Neural cell (in vitro differentiated cells): ENCODE results near the gene ZNF668. TPM values are rescaled to one million over a fixed set of nuclear protein-coding genes. Genes with fewer than 3 reads are reported as not detected.

Experiments used
- H2AFZ ChIP-seq: fragments of 200-600, 300-800 bp; sonication (generic), shearing (Covaris generic); 2 replicates; pipeline ENCODE4 v1.6.0; 2014; ENCODE audit warnings: low read depth, mild to moderate bottlenecking, antibody characterized with exemption, low read length, moderate library complexity
- H3F3A ChIP-seq: fragments of 200-600 bp; shearing (Covaris generic); 2 replicates; pipeline ENCODE4 v1.6.1; 2016; ENCODE audit warnings: mild to moderate bottlenecking, moderate library complexity, mixed read lengths, antibody characterized with exemption, low read length; ENCODE audit not compliant: insufficient read depth, poor library complexity, severe bottlenecking
- H3K27ac ChIP-seq: fragments of 200-600, 300-800 bp; sonication (generic), shearing (Covaris generic); 2 replicates; pipeline ENCODE4 v1.5.1; 2014; ENCODE audit warnings: mild to moderate bottlenecking, low read length, moderate library complexity
- H3K27me3 ChIP-seq: fragments of 300-800, 200-600 bp; sonication (generic), shearing (Covaris generic); 2 replicates; pipeline ENCODE4 v1.6.0; 2014; ENCODE audit warnings: mild to moderate bottlenecking, low read depth, low read length, moderate library complexity; ENCODE audit not compliant: insufficient read depth
- H3K36me3 ChIP-seq: fragments of 300-800, 200-600 bp; sonication (generic), shearing (Covaris generic); 2 replicates; pipeline ENCODE4 v1.5.1; 2014; ENCODE audit warnings: mild to moderate bottlenecking, antibody characterized with exemption, low read length, moderate library complexity; ENCODE audit not compliant: insufficient read depth
- H3K4me2 ChIP-seq: fragments of 300-800, 200-600 bp; sonication (generic), shearing (Covaris generic); 2 replicates; pipeline ENCODE4 v1.6.0; 2014; ENCODE audit warnings: mild to moderate bottlenecking, low read length
- H3K4me3 ChIP-seq: fragments of 300-800, 200-600 bp; sonication (generic), shearing (Covaris generic); 2 replicates; pipeline ENCODE4 v1.5.1; 2014; ENCODE audit warnings: mild to moderate bottlenecking, low read length, moderate library complexity
- H3K79me2 ChIP-seq: fragments of 200-600 bp; shearing (Covaris generic); replicated peaks from 2 replicates; pipeline ENCODE4 v1.6.0; 2014; ENCODE audit warnings: mild to moderate bottlenecking, low read length, moderate library complexity; ENCODE audit not compliant: insufficient read depth
- H3K9ac ChIP-seq: fragments of 300-800, 200-600 bp; sonication (generic), shearing (Covaris generic); 2 replicates; pipeline ENCODE4 v1.6.1; 2016; ENCODE audit warnings: mild to moderate bottlenecking, low read length, mixed read lengths
- H3K9me2 ChIP-seq: fragments of 200-600 bp; shearing (Covaris generic); 2 replicates; pipeline ENCODE4 v1.6.1; 2016; ENCODE audit warnings: mild to moderate bottlenecking, low read length, mixed read lengths; ENCODE audit not compliant: insufficient read depth
- H3K9me3 ChIP-seq: fragments of 200-600, 300-800 bp; sonication (generic), shearing (Covaris generic); 2 replicates; pipeline ENCODE4 v1.6.1; 2016; ENCODE audit warnings: mild to moderate bottlenecking, mixed run types, low read length, moderate library complexity, mixed read lengths
- H4K20me1 ChIP-seq: fragments of 200-600 bp; shearing (Covaris generic); 2 replicates; pipeline ENCODE4 v1.6.1; 2016; ENCODE audit warnings: mild to moderate bottlenecking, mixed run types; ENCODE audit not compliant: insufficient read depth
- EP300 ChIP-seq: fragments of 450-650 bp; conservative IDR thresholded peaks from 2 replicates; pipeline ENCODE4 v1.6.1; 2014; ENCODE audit warnings: antibody characterized with exemption, mild to moderate bottlenecking, moderate library complexity; ENCODE audit not compliant: poor library complexity, severe bottlenecking
- EZH2 ChIP-seq: fragments of 200-600, 300-800 bp; shearing (Covaris generic), sonication (generic); IDR thresholded peaks from 2 replicates; pipeline ENCODE4 v1.6.1; 2014; ENCODE audit warnings: antibody characterized with exemption, low read length, borderline replicate concordance, mild to moderate bottlenecking; ENCODE audit not compliant: insufficient read depth, poor library complexity, severe bottlenecking
- MXI1 ChIP-seq: fragments of 450-650 bp; conservative IDR thresholded peaks from 2 replicates; pipeline ENCODE4 v1.6.1; 2014; ENCODE audit warnings: antibody characterized with exemption, mild to moderate bottlenecking; ENCODE audit not compliant: poor library complexity, severe bottlenecking
- POLR2AphosphoS5 ChIP-seq: IDR thresholded peaks from 2 replicates; pipeline ENCODE4 v1.6.1; 2012
- RAD21 ChIP-seq: fragments of 450-650 bp; conservative IDR thresholded peaks from 2 replicates; pipeline ENCODE4 v1.6.1; 2014; ENCODE audit warnings: antibody characterized with exemption, mild to moderate bottlenecking, moderate library complexity
- SMC3 ChIP-seq: fragments of 450-650 bp; conservative IDR thresholded peaks from 2 replicates; pipeline ENCODE4 v1.6.1; 2014; ENCODE audit warnings: antibody characterized with exemption, mild to moderate bottlenecking, moderate library complexity; ENCODE audit not compliant: poor library complexity
- TAF1 ChIP-seq: IDR thresholded peaks from 2 replicates; pipeline ENCODE4 v1.6.1; 2012; ENCODE audit warnings: low read depth
- polyA plus RNA-seq: library from polyadenylated mRNA; depleted of rRNA; stranded (reverse); fragments of >200 nt; gene quantifications from 2 replicates; pipeline ENCODE4 v1.2.3, GENCODE V29; 2014
- TF ChIP-seq, protein P1 (sequence below): IDR thresholded peaks from 2 replicates; pipeline ENCODE4 v1.6.1; 2012; ENCODE audit warnings: borderline replicate concordance
- TF ChIP-seq, protein P2 (sequence below): fragments of 450-650 bp; IDR thresholded peaks from 2 replicates; pipeline ENCODE4 v1.5.1; 2014; ENCODE audit warnings: antibody characterized with exemption, mild to moderate bottlenecking, moderate library complexity; ENCODE audit not compliant: poor library complexity, severe bottlenecking

The ZNF668 gene
- polyA plus RNA-seq, 1 donor from 2014 or later = 17.8 TPM

DNA sequence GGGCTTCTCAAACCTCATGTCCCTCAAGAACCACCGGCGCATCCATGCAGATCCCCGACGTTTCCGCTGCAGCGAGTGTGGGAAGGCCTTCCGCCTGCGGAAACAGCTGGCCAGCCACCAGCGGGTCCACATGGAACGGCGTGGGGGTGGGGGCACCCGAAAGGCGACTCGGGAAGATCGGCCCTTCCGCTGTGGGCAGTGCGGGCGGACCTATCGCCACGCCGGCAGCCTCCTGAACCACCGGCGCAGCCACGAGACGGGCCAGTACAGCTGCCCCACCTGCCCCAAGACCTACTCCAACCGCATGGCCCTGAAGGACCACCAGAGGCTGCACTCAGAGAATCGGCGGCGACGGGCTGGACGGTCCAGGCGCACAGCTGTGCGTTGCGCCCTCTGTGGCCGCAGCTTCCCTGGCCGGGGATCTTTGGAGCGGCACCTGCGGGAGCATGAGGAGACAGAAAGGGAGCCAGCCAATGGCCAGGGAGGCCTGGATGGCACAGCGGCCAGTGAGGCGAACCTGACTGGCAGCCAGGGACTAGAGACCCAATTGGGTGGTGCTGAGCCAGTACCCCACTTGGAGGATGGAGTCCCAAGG is 6.1 kb upstream of the ZNF668 start:
- Histone ChIP-seq H3F3A (no peaks in the 10 kb centered on the region), H3K4me2 (no peak overlapping the region), H3K27me3 (no peaks in the 10 kb centered on the region), H4K20me1 (no peaks in the 10 kb centered on the region), H3K9ac (no peak overlapping the region), H3K36me3 (peaks cover 11% of the 10 kb centered on the region), H3K4me3 (no peak overlapping the region), H3K79me2 (peaks cover 14% of the 10 kb centered on the region), H2AFZ (no peak overlapping the region), H3K27ac (no peak overlapping the region), H3K9me2 (no peaks in the 10 kb centered on the region), H3K9me3 (no peaks in the 10 kb centered on the region)
- TF ChIP-seq MXI1 = no peak
- no peak for TF ChIP-seq EP300
- TF ChIP-seq EZH2 = no peak
- TF ChIP-seq SMC3 = no peak
- TF ChIP-seq TAF1 = no peak
- no peak for TF ChIP-seq POLR2AphosphoS5
- TF ChIP-seq, protein P1, sequence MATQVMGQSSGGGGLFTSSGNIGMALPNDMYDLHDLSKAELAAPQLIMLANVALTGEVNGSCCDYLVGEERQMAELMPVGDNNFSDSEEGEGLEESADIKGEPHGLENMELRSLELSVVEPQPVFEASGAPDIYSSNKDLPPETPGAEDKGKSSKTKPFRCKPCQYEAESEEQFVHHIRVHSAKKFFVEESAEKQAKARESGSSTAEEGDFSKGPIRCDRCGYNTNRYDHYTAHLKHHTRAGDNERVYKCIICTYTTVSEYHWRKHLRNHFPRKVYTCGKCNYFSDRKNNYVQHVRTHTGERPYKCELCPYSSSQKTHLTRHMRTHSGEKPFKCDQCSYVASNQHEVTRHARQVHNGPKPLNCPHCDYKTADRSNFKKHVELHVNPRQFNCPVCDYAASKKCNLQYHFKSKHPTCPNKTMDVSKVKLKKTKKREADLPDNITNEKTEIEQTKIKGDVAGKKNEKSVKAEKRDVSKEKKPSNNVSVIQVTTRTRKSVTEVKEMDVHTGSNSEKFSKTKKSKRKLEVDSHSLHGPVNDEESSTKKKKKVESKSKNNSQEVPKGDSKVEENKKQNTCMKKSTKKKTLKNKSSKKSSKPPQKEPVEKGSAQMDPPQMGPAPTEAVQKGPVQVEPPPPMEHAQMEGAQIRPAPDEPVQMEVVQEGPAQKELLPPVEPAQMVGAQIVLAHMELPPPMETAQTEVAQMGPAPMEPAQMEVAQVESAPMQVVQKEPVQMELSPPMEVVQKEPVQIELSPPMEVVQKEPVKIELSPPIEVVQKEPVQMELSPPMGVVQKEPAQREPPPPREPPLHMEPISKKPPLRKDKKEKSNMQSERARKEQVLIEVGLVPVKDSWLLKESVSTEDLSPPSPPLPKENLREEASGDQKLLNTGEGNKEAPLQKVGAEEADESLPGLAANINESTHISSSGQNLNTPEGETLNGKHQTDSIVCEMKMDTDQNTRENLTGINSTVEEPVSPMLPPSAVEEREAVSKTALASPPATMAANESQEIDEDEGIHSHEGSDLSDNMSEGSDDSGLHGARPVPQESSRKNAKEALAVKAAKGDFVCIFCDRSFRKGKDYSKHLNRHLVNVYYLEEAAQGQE = no peak
- TF ChIP-seq, protein P2, sequence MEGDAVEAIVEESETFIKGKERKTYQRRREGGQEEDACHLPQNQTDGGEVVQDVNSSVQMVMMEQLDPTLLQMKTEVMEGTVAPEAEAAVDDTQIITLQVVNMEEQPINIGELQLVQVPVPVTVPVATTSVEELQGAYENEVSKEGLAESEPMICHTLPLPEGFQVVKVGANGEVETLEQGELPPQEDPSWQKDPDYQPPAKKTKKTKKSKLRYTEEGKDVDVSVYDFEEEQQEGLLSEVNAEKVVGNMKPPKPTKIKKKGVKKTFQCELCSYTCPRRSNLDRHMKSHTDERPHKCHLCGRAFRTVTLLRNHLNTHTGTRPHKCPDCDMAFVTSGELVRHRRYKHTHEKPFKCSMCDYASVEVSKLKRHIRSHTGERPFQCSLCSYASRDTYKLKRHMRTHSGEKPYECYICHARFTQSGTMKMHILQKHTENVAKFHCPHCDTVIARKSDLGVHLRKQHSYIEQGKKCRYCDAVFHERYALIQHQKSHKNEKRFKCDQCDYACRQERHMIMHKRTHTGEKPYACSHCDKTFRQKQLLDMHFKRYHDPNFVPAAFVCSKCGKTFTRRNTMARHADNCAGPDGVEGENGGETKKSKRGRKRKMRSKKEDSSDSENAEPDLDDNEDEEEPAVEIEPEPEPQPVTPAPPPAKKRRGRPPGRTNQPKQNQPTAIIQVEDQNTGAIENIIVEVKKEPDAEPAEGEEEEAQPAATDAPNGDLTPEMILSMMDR = no peak
- no peak for TF ChIP-seq RAD21

DNA sequence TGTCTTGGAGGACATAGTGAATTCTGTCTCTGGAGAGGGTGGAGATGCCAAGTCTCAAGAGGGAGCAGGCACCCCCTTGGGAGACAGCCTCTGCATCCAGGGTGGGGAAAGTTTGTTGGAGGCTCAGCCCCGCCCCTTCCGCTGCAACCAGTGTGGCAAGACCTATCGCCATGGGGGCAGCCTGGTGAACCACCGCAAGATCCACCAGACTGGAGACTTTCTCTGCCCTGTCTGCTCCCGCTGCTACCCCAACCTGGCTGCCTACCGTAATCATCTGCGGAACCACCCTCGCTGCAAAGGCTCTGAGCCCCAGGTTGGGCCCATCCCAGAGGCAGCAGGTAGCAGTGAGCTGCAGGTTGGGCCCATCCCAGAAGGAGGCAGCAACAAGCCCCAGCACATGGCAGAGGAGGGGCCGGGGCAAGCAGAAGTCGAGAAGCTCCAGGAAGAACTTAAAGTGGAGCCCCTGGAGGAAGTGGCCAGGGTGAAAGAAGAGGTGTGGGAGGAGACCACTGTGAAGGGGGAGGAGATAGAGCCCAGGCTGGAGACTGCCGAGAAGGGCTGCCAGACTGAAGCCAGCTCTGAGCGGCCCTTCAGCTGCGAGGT is 5.4 kb upstream of the ZNF668 start:
- Histone ChIP-seq H4K20me1 (no peaks in the 10 kb centered on the region), H3K9ac (no peak overlapping the region), H3F3A (no peaks in the 10 kb centered on the region), H3K27me3 (no peaks in the 10 kb centered on the region), H3K27ac (no peak overlapping the region), H3K4me2 (no peak overlapping the region), H3K36me3 (peaks cover 11% of the 10 kb centered on the region), H3K9me3 (no peaks in the 10 kb centered on the region), H2AFZ (no peak overlapping the region), H3K79me2 (peaks cover 19% of the 10 kb centered on the region), H3K9me2 (no peaks in the 10 kb centered on the region), H3K4me3 (no peak overlapping the region)
- TF ChIP-seq POLR2AphosphoS5 (no peak), RAD21 (no peak), EZH2 (no peak), EP300 (no peak), TAF1 (no peak), MXI1 (no peak), SMC3 (no peak)
- TF ChIP-seq, protein P1 = no peak
- TF ChIP-seq, protein P2 = no peak
